Umbilical cord (tissue), 2 donors: ENCODE results near the gene SULT1A1. TPM values are rescaled to one million over a fixed set of nuclear protein-coding genes. Genes with fewer than 3 reads are reported as not detected.

Experiments used
- DNase-seq: peaks from one replicate; pipeline ENCODE4 v3.0.0-alpha.2; 2015; ENCODE audit warnings: low spot score
- total RNA-seq: library from RNA; depleted of rRNA; stranded (reverse); fragments of >200 nt; gene quantifications from one replicate; pipeline ENCODE4 v1.2.3, GENCODE V29; 2014; ENCODE audit warnings: low replicate concordance; ENCODE audit not compliant: insufficient read depth

Gene SULT1A1
- total RNA-seq, 1 donor from 2014 or later, result 1.7 TPM

- no peak for DNase-seq
These were observed 48.2 kb downstream of the SULT1A1 start for GRCh38 chr16:28561557-28562187.

- no peak for DNase-seq
These were observed 51.4 kb downstream of the SULT1A1 start for GRCh38 chr16:28558456-28558855.

- DNase-seq, result no peak
These were observed 52.9 kb downstream of the SULT1A1 start for GRCh38 chr16:28556914-28557320.

DNA sequence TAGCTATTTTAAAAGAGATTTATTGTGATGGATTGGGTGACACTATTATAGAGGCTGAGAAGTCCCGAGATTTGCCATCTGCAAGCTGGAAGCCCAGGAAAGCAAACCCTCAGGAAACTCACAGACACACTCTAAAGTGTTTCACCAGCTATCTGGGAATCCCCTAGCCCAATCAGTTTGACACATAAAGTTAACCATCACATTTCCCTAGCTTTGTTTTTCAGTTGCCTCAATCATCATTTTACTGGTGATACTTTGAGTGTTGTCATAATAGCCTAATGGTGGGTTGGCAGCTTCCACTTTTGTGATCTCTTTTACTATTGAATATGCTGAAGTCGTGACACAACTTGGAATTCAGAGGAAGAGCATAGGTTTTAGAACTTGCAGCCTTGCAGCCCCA lies 54.3 kb downstream of the SULT1A1 start:
- no peak for DNase-seq

Other genes starting within 250 kb of the SULT1A1 start
- not detected for gene NPIPB6, start 246.5 kb downstream of the SULT1A1 start, total RNA-seq
- gene EIF3CL, start 206.2 kb downstream of the SULT1A1 start, total RNA-seq, result 75.1 TPM
- not detected for gene NPIPB7, start 137.7 kb downstream of the SULT1A1 start, total RNA-seq
- 20.9 TPM for gene CLN3, start 118.0 kb downstream of the SULT1A1 start, total RNA-seq
- gene APOBR, start 115.4 kb downstream of the SULT1A1 start, total RNA-seq, result 0.72 TPM
- gene IL27, start 103.2 kb downstream of the SULT1A1 start, total RNA-seq, result not detected
- gene NUPR1, start 71.1 kb downstream of the SULT1A1 start, total RNA-seq, result 8.7 TPM
- 14.0 TPM for gene SGF29, start 56.1 kb downstream of the SULT1A1 start, total RNA-seq
- gene SULT1A2, start 13.0 kb downstream of the SULT1A1 start, total RNA-seq, result not detected
- not detected for gene NPIPB8, start 28.0 kb upstream of the SULT1A1 start, total RNA-seq
- gene EIF3C, start 101.4 kb upstream of the SULT1A1 start, total RNA-seq, result 91.2 TPM
- 6.0 TPM for gene NPIPB9, start 141.7 kb upstream of the SULT1A1 start, total RNA-seq
- 7.2 TPM for gene ATXN2L, start 213.0 kb upstream of the SULT1A1 start, total RNA-seq
- 37.3 TPM for gene TUFM, start 236.3 kb upstream of the SULT1A1 start, total RNA-seq